HG02973 (cell line): ENCODE results near the gene ERF.
"Not testable (repeated sequence)": the region's sequence is repeated elsewhere in the genome, so short reads cannot be mapped to it uniquely, and the experiment has no call there.

Experiments
- ATAC-seq: cut with Tn5 transposase; IDR thresholded peaks from one replicate; pipeline ENCODE4 v1.9.1; 2021; ENCODE audit warnings: moderate library complexity; ENCODE audit not compliant: unreplicated experiment

Gene ERF

GRCh38 chr19:42275517-42275916, 20.6 kb upstream of the ERF start:
- no peak for ATAC-seq

GRCh38 chr19:42275103-42275502, 20.2 kb upstream of the ERF start:
- no peak for ATAC-seq

GRCh38 chr19:42274065-42274682, 19.2 kb upstream of the ERF start:
- ATAC-seq = no peak

- no peak for ATAC-seq
These were observed 18.6 kb upstream of the ERF start for GRCh38 chr19:42273407-42274064.

- no peak for ATAC-seq
These were observed 18.1 kb upstream of the ERF start for GRCh38 chr19:42272989-42273406.

- no peak for ATAC-seq
These were observed 17.6 kb upstream of the ERF start for GRCh38 chr19:42272535-42272897.

- no peak for ATAC-seq
These were observed 17.1 kb upstream of the ERF start for GRCh38 chr19:42271861-42272534.

- ATAC-seq = no peak
These were observed 16.1 kb upstream of the ERF start for GRCh38 chr19:42271045-42271419.

- ATAC-seq = no peak
These were observed 15.6 kb upstream of the ERF start for GRCh38 chr19:42270346-42271044.

GRCh38 chr19:42269478-42270345, 14.8 kb upstream of the ERF start:
- ATAC-seq = no peak

- ATAC-seq = peak; percentile 78
These were observed 14.0 kb upstream of the ERF start, which contains the start of gene CIC for GRCh38 chr19:42268704-42269477. TSS of gene CIC (plus strand) at chr19:42269252. CDS start at chr19:42271784, 2,532 bp downstream.

- ATAC-seq = peak; percentile 42
These were observed 13.3 kb upstream of the ERF start for GRCh38 chr19:42268142-42268703.

GRCh38 chr19:42267644-42268141, 12.8 kb upstream of the ERF start:
- ATAC-seq = no peak

GRCh38 chr19:42266928-42267603, 12.1 kb upstream of the ERF start:
- ATAC-seq = not testable (repeated sequence)

- not testable (repeated sequence) for ATAC-seq
These were observed 11.2 kb upstream of the ERF start for GRCh38 chr19:42266105-42266504.

GRCh38 chr19:42261763-42262162, 6.8 kb upstream of the ERF start:
- ATAC-seq = no peak

GRCh38 chr19:42257842-42258241, 2.9 kb upstream of the ERF start:
- ATAC-seq = not testable (repeated sequence)

- no peak for ATAC-seq
These were observed 1.1 kb upstream of the ERF start for GRCh38 chr19:42255766-42256745.
